ENCODE results near the gene RALGAPA2. TPM values are rescaled to one million over a fixed set of nuclear protein-coding genes. Genes with fewer than 3 reads are reported as not detected.

Gene RALGAPA2
- total RNA-seq, 1 experiment from 2014 or later, result 13.4 TPM

- ATAC-seq (no peak), DNase-seq (ENCODE audit: low read depth, low spot score) (no peak)
- Histone ChIP-seq H3K9me3 (ENCODE audit: control insufficient read depth, insufficient read depth, low read depth, low read length) (no peaks in the 10 kb centered on the region), H3K27ac (ENCODE audit: low read length) (no peak overlapping the region), H3K4me1 (ENCODE audit: control insufficient read depth, insufficient read depth, low read length) (no peaks in the 10 kb centered on the region), H3K4me3 (ENCODE audit: low read depth in 2 of 2, low read length in 2 of 2) (no peak overlapping the region), H3K36me3 (ENCODE audit: control insufficient read depth, insufficient read depth, low read length) (no peaks in the 10 kb centered on the region), H3K27me3 (ENCODE audit: control insufficient read depth, insufficient read depth, low read length) (no peaks in the 10 kb centered on the region)
- no TSS peak for BruUV-seq (replicated peaks)
- CTCF ChIA-PET, result no interaction called here
- intact Hi-C loops (cut with micrococcal nuclease; ENCODE audit: unreplicated experiment) (no loop called here), in situ Hi-C loops (cut with HindIII; ENCODE audit: low pct_unique_long_range_greater_than_20kb, low sequenced_read_pairs) (no loop called here)
- POLR2A ChIA-PET, result no interaction called here
- no peak for TF ChIP-seq POLR2AphosphoS5 (IDR thresholded peaks at IDR 0.05; ENCODE audit: low read depth, low read length)
- TF ChIP-seq SIN3A (IDR thresholded peaks at IDR 0.05; ENCODE audit: borderline replicate concordance, insufficient read depth, low read depth, low read length), result no peak
- TF ChIP-seq TCF7L2 (IDR thresholded peaks at IDR 0.05; ENCODE audit: low read depth, low read length), result no peak
- no peak for TF ChIP-seq CTCF (IDR thresholded peaks at IDR 0.05)
- TF ChIP-seq, protein P1, sequence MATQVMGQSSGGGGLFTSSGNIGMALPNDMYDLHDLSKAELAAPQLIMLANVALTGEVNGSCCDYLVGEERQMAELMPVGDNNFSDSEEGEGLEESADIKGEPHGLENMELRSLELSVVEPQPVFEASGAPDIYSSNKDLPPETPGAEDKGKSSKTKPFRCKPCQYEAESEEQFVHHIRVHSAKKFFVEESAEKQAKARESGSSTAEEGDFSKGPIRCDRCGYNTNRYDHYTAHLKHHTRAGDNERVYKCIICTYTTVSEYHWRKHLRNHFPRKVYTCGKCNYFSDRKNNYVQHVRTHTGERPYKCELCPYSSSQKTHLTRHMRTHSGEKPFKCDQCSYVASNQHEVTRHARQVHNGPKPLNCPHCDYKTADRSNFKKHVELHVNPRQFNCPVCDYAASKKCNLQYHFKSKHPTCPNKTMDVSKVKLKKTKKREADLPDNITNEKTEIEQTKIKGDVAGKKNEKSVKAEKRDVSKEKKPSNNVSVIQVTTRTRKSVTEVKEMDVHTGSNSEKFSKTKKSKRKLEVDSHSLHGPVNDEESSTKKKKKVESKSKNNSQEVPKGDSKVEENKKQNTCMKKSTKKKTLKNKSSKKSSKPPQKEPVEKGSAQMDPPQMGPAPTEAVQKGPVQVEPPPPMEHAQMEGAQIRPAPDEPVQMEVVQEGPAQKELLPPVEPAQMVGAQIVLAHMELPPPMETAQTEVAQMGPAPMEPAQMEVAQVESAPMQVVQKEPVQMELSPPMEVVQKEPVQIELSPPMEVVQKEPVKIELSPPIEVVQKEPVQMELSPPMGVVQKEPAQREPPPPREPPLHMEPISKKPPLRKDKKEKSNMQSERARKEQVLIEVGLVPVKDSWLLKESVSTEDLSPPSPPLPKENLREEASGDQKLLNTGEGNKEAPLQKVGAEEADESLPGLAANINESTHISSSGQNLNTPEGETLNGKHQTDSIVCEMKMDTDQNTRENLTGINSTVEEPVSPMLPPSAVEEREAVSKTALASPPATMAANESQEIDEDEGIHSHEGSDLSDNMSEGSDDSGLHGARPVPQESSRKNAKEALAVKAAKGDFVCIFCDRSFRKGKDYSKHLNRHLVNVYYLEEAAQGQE (IDR thresholded peaks at IDR 0.05; ENCODE audit: insufficient read depth in 1 of 2, low read depth in 2 of 2, low read length in 1 of 2), result no peak
Measured at GRCh38 chr20:20414640-20415220, 297.7 kb downstream of the RALGAPA2 start.

- H3K27ac ChIP-seq (ENCODE audit: low read length), result no peak overlapping the region
- ChIA-PET CTCF (no interaction called here), POLR2A (no interaction called here)
- BruUV-seq (replicated peaks), result no TSS peak
- no peaks in the 10 kb centered on the region for H3K36me3 ChIP-seq (ENCODE audit: control insufficient read depth, insufficient read depth, low read length)
- ATAC-seq (no peak), DNase-seq (ENCODE audit: low read depth, low spot score) (no peak)
- H3K9me3 ChIP-seq (ENCODE audit: control insufficient read depth, insufficient read depth, low read depth, low read length), result no peaks in the 10 kb centered on the region
- intact Hi-C loops (cut with micrococcal nuclease; ENCODE audit: unreplicated experiment) (no loop called here), in situ Hi-C loops (cut with HindIII; ENCODE audit: low pct_unique_long_range_greater_than_20kb, low sequenced_read_pairs) (no loop called here)
- no peaks in the 10 kb centered on the region for H3K4me1 ChIP-seq (ENCODE audit: control insufficient read depth, insufficient read depth, low read length)
- no peaks in the 10 kb centered on the region for H3K27me3 ChIP-seq (ENCODE audit: control insufficient read depth, insufficient read depth, low read length)
- TF ChIP-seq SIN3A (IDR thresholded peaks at IDR 0.05; ENCODE audit: borderline replicate concordance, insufficient read depth, low read depth, low read length), result no peak
- no peak for TF ChIP-seq POLR2AphosphoS5 (IDR thresholded peaks at IDR 0.05; ENCODE audit: low read depth, low read length)
- H3K4me3 ChIP-seq (ENCODE audit: low read depth in 2 of 2, low read length in 2 of 2), result no peak overlapping the region
Measured at GRCh38 chr20:20413810-20414281, 298.6 kb downstream of the RALGAPA2 start.

DNA sequence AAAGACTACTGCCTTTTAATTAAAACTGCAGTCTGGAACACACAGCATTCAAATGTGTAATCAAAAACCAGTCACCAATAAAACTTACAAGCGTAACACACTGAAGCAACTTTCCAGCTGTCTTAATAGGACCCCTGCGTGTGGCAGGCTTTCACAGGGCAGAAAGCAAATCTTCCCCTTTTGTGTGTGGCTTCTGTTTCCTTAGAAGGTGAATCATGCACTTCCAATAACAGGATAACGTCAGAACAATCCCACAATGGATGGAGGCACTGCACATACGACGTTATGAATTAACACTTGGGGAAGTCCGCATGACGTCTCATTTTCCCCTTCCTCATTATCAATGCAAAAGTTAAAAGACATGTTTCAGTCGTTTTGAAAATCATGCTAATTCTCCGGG lies 299.7 kb downstream of the RALGAPA2 start:
- ChIA-PET POLR2A (no interaction called here), CTCF (no interaction called here)
- Histone ChIP-seq H3K4me3 (ENCODE audit: low read depth in 2 of 2, low read length in 2 of 2) (no peak overlapping the region), H3K9me3 (ENCODE audit: control insufficient read depth, insufficient read depth, low read depth, low read length) (no peaks in the 10 kb centered on the region), H3K36me3 (ENCODE audit: control insufficient read depth, insufficient read depth, low read length) (no peaks in the 10 kb centered on the region), H3K4me1 (ENCODE audit: control insufficient read depth, insufficient read depth, low read length) (no peaks in the 10 kb centered on the region), H3K27me3 (ENCODE audit: control insufficient read depth, insufficient read depth, low read length) (no peaks in the 10 kb centered on the region), H3K27ac (ENCODE audit: low read length) (no peak overlapping the region)
- ATAC-seq (no peak), DNase-seq (ENCODE audit: low read depth, low spot score) (no peak)
- in situ Hi-C loops (cut with HindIII; ENCODE audit: low pct_unique_long_range_greater_than_20kb, low sequenced_read_pairs), result no loop called here
- no TSS peak for BruUV-seq (replicated peaks)
- TF ChIP-seq CTCF (IDR thresholded peaks at IDR 0.05) (no peak), TCF7L2 (IDR thresholded peaks at IDR 0.05; ENCODE audit: low read depth, low read length) (no peak), POLR2AphosphoS5 (IDR thresholded peaks at IDR 0.05; ENCODE audit: low read depth, low read length) (no peak), SIN3A (IDR thresholded peaks at IDR 0.05; ENCODE audit: borderline replicate concordance, insufficient read depth, low read depth, low read length) (no peak)
- TF ChIP-seq, protein P1 (IDR thresholded peaks at IDR 0.05; ENCODE audit: insufficient read depth in 1 of 2, low read depth in 2 of 2, low read length in 1 of 2), result no peak
- intact Hi-C loops (cut with micrococcal nuclease; ENCODE audit: unreplicated experiment), result no loop called here

All from Panc1 (cell line).